Mesendoderm (in vitro differentiated cells): ENCODE measurements around the gene TLE7. TPM values are rescaled to one million over a fixed set of nuclear protein-coding genes. Genes with fewer than 3 reads are reported as not detected.

Experiments used
- DNase-seq: peaks from one replicate; pipeline ENCODE4 v3.0.0; 2013
- H2AK5ac ChIP-seq: 2 replicates; pipeline ENCODE4 v1.6.1; 2013; ENCODE audit warnings: low read length, inconsistent platforms
- H2BK120ac ChIP-seq: 2 replicates; pipeline ENCODE4 v1.6.1; 2013; ENCODE audit warnings: low read depth, mild to moderate bottlenecking, low read length, moderate library complexity, mixed read lengths
- H2BK15ac ChIP-seq: replicated peaks from 2 replicates; pipeline ENCODE4 v1.6.1; 2013; ENCODE audit warnings: low read depth, mild to moderate bottlenecking, moderate library complexity
- H2BK5ac ChIP-seq: 2 replicates; pipeline ENCODE4 v1.6.1; 2013; ENCODE audit warnings: low read length, inconsistent platforms
- H3K18ac ChIP-seq: 2 replicates; pipeline ENCODE4 v1.6.1; 2013; ENCODE audit warnings: mild to moderate bottlenecking, low read length, mixed read lengths
- H3K23ac ChIP-seq: one replicate; pipeline ENCODE4 v1.6.1; 2013; ENCODE audit warnings: low read length
- H3K27ac ChIP-seq: 2 replicates; pipeline ENCODE4 v1.5.1; 2013; ENCODE audit warnings: low read depth, mild to moderate bottlenecking, inconsistent platforms, low read length, moderate library complexity
- H3K27me3 ChIP-seq: 2 replicates; pipeline ENCODE4 v1.6.1; 2013; ENCODE audit warnings: low read length, control low read depth, mild to moderate bottlenecking, inconsistent platforms; ENCODE audit not compliant: insufficient read depth, poor library complexity
- H3K36me3 ChIP-seq: 2 replicates; pipeline ENCODE4 v1.6.1; 2013; ENCODE audit warnings: low read length, inconsistent platforms; ENCODE audit not compliant: control insufficient read depth, insufficient read depth
- H3K4ac ChIP-seq: one replicate; pipeline ENCODE4 v1.6.1; 2013; ENCODE audit warnings: low read depth, mild to moderate bottlenecking, low read length, moderate library complexity
- H3K4me1 ChIP-seq: 2 replicates; pipeline ENCODE4 v1.6.1; 2013; ENCODE audit warnings: low read depth, low read length, inconsistent platforms; ENCODE audit not compliant: control insufficient read depth
- H3K4me2 ChIP-seq: 2 replicates; pipeline ENCODE4 v1.6.1; 2013; ENCODE audit warnings: low read length
- H3K4me3 ChIP-seq: 2 replicates; pipeline ENCODE4 v1.5.1; 2013; ENCODE audit warnings: mild to moderate bottlenecking, low read length
- H3K56ac ChIP-seq: one replicate; pipeline ENCODE4 v1.6.1; 2013; ENCODE audit warnings: low read length
- H3K79me1 ChIP-seq: 2 replicates; pipeline ENCODE4 v1.6.1; 2013; ENCODE audit warnings: low read length, inconsistent platforms
- H3K79me2 ChIP-seq: 2 replicates; pipeline ENCODE4 v1.6.1; 2013; ENCODE audit warnings: mild to moderate bottlenecking, low read length; ENCODE audit not compliant: control insufficient read depth, insufficient read depth
- H3K9ac ChIP-seq: 2 replicates; pipeline ENCODE4 v1.6.1; 2013; ENCODE audit warnings: low read length, inconsistent platforms
- H4K5ac ChIP-seq: one replicate; pipeline ENCODE4 v1.6.1; 2013; ENCODE audit warnings: low read length
- H4K8ac ChIP-seq: one replicate; pipeline ENCODE4 v1.6.1; 2013; ENCODE audit warnings: low read depth, mild to moderate bottlenecking, control low read depth, low read length, moderate library complexity
- WGBS: extraction: QIAGEN DNeasy Blood & Tissue Kit; methylation state at CpG from one replicate; pipeline ENCODE4 v1.1.7; 2013; ENCODE audit warnings: low lambda C conversion rate, missing lambda C conversion rate; ENCODE audit not compliant: insufficient coverage; ENCODE audit errors: extremely low coverage; 5-methylcytosine and 5-hydroxymethylcytosine counted together
- polyA plus RNA-seq, 2 experiments: library from polyadenylated mRNA; stranded (reverse); fragments of 200-250 nt; gene quantifications; one replicate each; pipeline ENCODE4 v1.2.3, GENCODE V29; 2013

Gene TLE7
- polyA plus RNA-seq (2013, experiment 1 of 2): not detected
- not detected for polyA plus RNA-seq (2013, experiment 2 of 2)

DNA sequence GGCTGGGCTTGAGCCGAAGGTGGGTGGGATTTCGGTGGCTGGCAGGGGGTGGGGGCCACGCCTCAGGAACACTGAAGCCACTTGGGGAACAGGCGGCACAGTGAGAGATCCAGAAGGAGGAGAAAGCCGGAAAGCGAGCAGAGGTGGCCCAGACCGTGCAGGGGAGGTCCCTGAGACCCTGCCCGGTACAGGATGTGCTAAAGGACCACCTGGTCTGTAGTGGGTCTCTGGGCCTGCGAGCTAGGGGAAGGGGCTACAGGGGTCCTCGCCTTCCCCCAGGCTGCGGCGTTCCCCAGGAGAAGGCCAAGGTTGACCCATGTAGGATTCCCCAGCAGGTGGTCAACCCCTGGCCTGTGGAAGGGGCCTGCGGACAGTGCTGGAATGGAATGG, at the start of gene TLE7:
Gene TLE7, minus strand, starts transcription at position 4 of the 390 bp plus-strand sequence. CDS start 8,730 bp downstream, outside the sequence.
- H2AK5ac ChIP-seq: no peak within 1 kb of the TSS
- H2BK120ac ChIP-seq: no peak within 1 kb of the TSS
- no peak within 1 kb of the TSS for H4K8ac ChIP-seq
- H3K56ac ChIP-seq: no peak within 1 kb of the TSS
- H3K27ac ChIP-seq: no peak within 1 kb of the TSS
- H3K36me3 ChIP-seq: no peaks in the 10 kb centered on the region
- H3K18ac ChIP-seq: no peak within 1 kb of the TSS
- no CpG with 5 or more reads among the region's 13 CpGs for WGBS
- H3K23ac ChIP-seq: no peak within 1 kb of the TSS
- no peak within 1 kb of the TSS for H2BK15ac ChIP-seq
- H3K4me2 ChIP-seq: no peak within 1 kb of the TSS
- H3K4me1 ChIP-seq: no peaks in the 10 kb centered on the region
- no peak within 1 kb of the TSS for H3K4me3 ChIP-seq
- no peak within 1 kb of the TSS for H3K4ac ChIP-seq
- no peak within 1 kb of the TSS for H2BK5ac ChIP-seq
- H3K27me3 ChIP-seq: no peaks in the 10 kb centered on the region
- H3K79me1 ChIP-seq: no peaks in the 10 kb centered on the region
- no peak for DNase-seq
- no peak within 1 kb of the TSS for H4K5ac ChIP-seq
- H3K79me2 ChIP-seq: no peaks in the 10 kb centered on the region
- no peak within 1 kb of the TSS for H3K9ac ChIP-seq

DNA sequence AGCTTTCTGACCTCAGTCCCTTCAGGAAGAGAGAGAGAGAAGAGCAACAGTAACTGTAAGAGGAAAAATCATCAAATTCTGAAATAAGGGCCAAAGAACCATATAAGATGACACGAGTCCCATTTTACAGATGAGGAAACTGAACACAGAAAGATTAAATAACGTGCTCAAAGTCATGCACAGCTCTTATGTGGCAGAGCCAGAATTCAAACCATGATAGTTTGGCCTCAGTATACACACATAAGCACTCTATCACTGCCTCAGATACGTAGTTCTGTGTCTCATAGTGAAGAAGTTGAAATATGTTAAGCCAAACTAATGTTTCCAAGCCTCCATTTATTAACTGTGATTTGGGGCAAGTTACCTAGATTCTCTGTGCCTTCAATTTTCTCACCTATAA, 49.2 kb upstream of the TLE7 start:
- Histone ChIP-seq H2BK120ac (no peak overlapping the region), H4K5ac (no peak overlapping the region), H3K56ac (no peak overlapping the region), H3K27me3 (no peaks in the 10 kb centered on the region), H3K18ac (no peak overlapping the region), H4K8ac (no peak overlapping the region), H3K4me3 (no peak overlapping the region), H3K4me1 (no peaks in the 10 kb centered on the region), H3K4ac (no peak overlapping the region), H2BK5ac (no peak overlapping the region), H3K4me2 (no peak overlapping the region), H2AK5ac (no peak overlapping the region), H2BK15ac (no peak overlapping the region), H3K23ac (no peak overlapping the region), H3K79me2 (no peaks in the 10 kb centered on the region), H3K9ac (no peak overlapping the region), H3K27ac (no peak overlapping the region), H3K79me1 (no peaks in the 10 kb centered on the region), H3K36me3 (no peaks in the 10 kb centered on the region)
- DNase-seq: no peak
- WGBS: no CpG with 5 or more reads among the region's 3 CpGs

DNA sequence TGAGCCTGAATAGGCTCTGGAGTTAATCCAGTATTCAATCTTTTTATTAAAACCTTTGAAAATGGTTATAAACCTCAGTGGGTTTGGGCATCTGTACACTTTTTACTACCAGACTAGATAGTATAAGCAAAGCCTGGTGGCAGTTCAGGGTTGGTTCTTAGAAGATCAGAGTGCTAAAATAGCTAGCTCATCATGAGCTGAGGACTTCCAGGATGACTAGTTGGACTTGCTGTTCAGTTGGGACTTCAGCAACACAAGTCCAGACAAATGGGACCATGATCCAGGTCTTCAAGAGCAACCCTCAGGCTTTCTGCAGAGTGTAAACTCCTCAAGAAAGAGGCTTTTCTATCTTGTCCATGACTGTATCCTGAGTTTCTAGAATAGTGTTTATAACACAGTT, 48.5 kb upstream of the TLE7 start:
- no peak overlapping the region for H4K8ac ChIP-seq

DNA sequence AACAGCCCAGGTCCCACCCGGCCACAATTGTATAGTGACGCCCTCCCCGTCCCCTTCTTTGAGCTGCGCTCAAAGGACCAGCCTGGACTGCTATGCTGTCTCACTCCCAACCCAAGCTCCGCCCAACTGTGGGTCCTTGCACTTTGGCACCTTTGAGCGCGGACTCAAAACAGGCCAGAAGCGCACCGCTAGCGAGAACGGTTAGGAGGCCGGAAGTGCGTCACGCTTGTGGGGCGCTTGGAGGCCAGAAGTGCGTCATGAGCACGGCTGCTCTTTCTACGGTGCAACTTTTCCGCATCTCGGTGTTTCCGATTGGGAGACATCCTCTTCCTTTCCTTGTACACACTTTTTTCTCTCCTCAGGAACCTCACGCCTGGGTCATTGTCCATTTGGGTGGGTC, 47.3 kb upstream of the TLE7 start, which contains the start of gene ZNF19:
Gene ZNF19, minus strand, starts transcription at position 203 of the 400 bp plus-strand sequence. CDS start 7,210 bp downstream, outside the sequence.
- no peak for DNase-seq
- H3K4me3 ChIP-seq: no peak within 1 kb of the TSS
- H3K18ac ChIP-seq: no peak within 1 kb of the TSS
- H2BK5ac ChIP-seq: no peak within 1 kb of the TSS
- no peak within 1 kb of the TSS for H2BK120ac ChIP-seq
- H3K4ac ChIP-seq: no peak within 1 kb of the TSS
- no peaks in the 10 kb centered on the region for H3K79me2 ChIP-seq
- H3K56ac ChIP-seq: no peak within 1 kb of the TSS
- no peak within 1 kb of the TSS for H2BK15ac ChIP-seq
- H3K27ac ChIP-seq: no peak within 1 kb of the TSS
- no peak within 1 kb of the TSS for H4K5ac ChIP-seq
- no peaks in the 10 kb centered on the region for H3K4me1 ChIP-seq
- no peak within 1 kb of the TSS for H4K8ac ChIP-seq
- no peak within 1 kb of the TSS for H2AK5ac ChIP-seq
- no peak within 1 kb of the TSS for H3K23ac ChIP-seq
- H3K9ac ChIP-seq: no peak within 1 kb of the TSS
- H3K4me2 ChIP-seq: no peak within 1 kb of the TSS
- no peaks in the 10 kb centered on the region for H3K27me3 ChIP-seq
- H3K36me3 ChIP-seq: no peaks in the 10 kb centered on the region
- whole genome bisulfite sequencing: no CpG with 5 or more reads among the region's 22 CpGs
- H3K79me1 ChIP-seq: no peaks in the 10 kb centered on the region

More for the DNA sequence above, 48.5 kb upstream of the TLE7 start:
- no peak overlapping the region for H2BK120ac ChIP-seq
- no peak overlapping the region for H3K23ac ChIP-seq
- H3K79me2 ChIP-seq: no peaks in the 10 kb centered on the region
- H3K56ac ChIP-seq: no peak overlapping the region
- DNase-seq: no peak
- no peaks in the 10 kb centered on the region for H3K79me1 ChIP-seq
- no peaks in the 10 kb centered on the region for H3K4me1 ChIP-seq
- H3K4ac ChIP-seq: no peak overlapping the region
- H4K5ac ChIP-seq: no peak overlapping the region
- H3K27ac ChIP-seq: no peak overlapping the region
- no peak overlapping the region for H3K18ac ChIP-seq
- no peak overlapping the region for H2BK5ac ChIP-seq
- no peaks in the 10 kb centered on the region for H3K36me3 ChIP-seq
- H3K9ac ChIP-seq: no peak overlapping the region
- H2AK5ac ChIP-seq: no peak overlapping the region
- H2BK15ac ChIP-seq: no peak overlapping the region
- no peak overlapping the region for H3K4me2 ChIP-seq
- H3K27me3 ChIP-seq: no peaks in the 10 kb centered on the region
- no peak overlapping the region for H3K4me3 ChIP-seq

DNA sequence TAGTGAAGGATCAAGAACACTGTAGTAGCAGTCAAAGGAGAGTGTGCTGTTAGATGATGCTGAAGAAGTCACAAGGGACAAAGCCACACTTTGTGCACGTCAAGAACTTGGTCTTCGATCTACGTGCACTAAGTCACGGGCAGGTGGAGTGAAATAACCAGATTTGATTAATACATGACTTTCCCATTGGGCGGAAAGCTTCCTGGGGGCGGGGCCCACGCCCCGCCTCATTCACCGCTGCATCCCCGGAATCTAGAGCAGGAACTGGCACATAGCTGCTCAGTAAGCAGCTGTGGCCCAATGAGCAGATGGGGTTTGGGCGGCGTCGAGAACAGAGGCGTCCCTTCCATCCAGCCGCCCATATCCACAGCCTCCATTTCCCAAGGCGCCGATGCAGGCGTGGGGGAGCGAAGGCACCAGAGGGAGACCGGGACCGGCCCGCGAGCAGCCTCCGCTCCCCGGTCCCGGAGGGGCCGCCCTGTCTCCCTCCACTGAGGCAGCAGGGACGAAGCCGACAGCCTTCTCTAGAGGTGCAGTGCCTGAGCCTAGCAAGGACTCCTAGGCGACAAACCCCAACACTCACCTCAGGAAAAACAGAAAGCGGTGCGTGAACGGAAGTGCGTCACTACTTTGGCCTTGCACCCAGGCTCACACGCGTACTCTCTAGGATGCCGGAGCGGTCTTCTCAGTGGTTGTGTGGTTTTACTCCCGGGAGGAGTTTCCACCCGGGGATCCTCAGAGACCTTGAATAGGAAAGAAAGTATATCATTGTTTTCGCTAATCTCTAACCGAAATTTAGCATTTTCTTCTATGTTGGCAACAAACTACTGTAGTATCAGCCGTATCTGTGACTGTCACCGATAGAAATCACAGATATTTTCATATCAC, 42.4 kb upstream of the TLE7 start:
- no peaks in the 10 kb centered on the region for H3K79me2 ChIP-seq
- H3K9ac ChIP-seq: peak overlapping the region; percentile 82
- H2AK5ac ChIP-seq: no peak overlapping the region
- H3K4me1 ChIP-seq: no peaks in the 10 kb centered on the region
- H3K18ac ChIP-seq: no peak overlapping the region
- no peaks in the 10 kb centered on the region for H3K36me3 ChIP-seq
- no peaks in the 10 kb centered on the region for H3K27me3 ChIP-seq
- no peaks in the 10 kb centered on the region for H3K79me1 ChIP-seq
- no peak overlapping the region for H2BK120ac ChIP-seq
- DNase-seq: peak; percentile 92
- peak overlapping the region; percentile 81 for H3K4me3 ChIP-seq
- WGBS: no CpG with 5 or more reads among the region's 44 CpGs
- H3K4ac ChIP-seq: no peak overlapping the region
- peak overlapping the region; percentile 33 for H2BK5ac ChIP-seq
- H4K8ac ChIP-seq: peak overlapping the region; percentile 69
- H3K23ac ChIP-seq: no peak overlapping the region
- H2BK15ac ChIP-seq: no peak overlapping the region
- no peak overlapping the region for H4K5ac ChIP-seq
- peak overlapping the region; percentile 88 for H3K56ac ChIP-seq
- H3K27ac ChIP-seq: peak overlapping the region; percentile 10
- H3K4me2 ChIP-seq: peak overlapping the region; percentile 58
